HG03045 (cell line): ENCODE measurements around the gene PTPRJ.
A peak's percentile ranks its signal among the peaks of the same experiment; 100 is the strongest.
"Not testable (repeated sequence)": the region's sequence is repeated elsewhere in the genome, so short reads cannot be mapped to it uniquely, and the experiment has no call there.

ENCODE experiments used
- ATAC-seq: cut with Tn5 transposase; IDR thresholded peaks from one replicate; pipeline ENCODE4 v1.9.1; 2021; ENCODE audit warnings: mild to moderate bottlenecking, moderate library complexity; ENCODE audit not compliant: unreplicated experiment

The PTPRJ gene

GRCh38 chr11:48107188-48107704, 126.9 kb downstream of the PTPRJ start:
- peak; percentile 89 for ATAC-seq

GRCh38 chr11:48108231-48109045, 128.1 kb downstream of the PTPRJ start:
- no peak for ATAC-seq

GRCh38 chr11:48109046-48109666, 128.8 kb downstream of the PTPRJ start:
- no peak for ATAC-seq

GRCh38 chr11:48110509-48110766, 130.1 kb downstream of the PTPRJ start:
- no peak for ATAC-seq

- no peak for ATAC-seq
These were observed 131.5 kb downstream of the PTPRJ start for GRCh38 chr11:48111891-48112290.

- ATAC-seq, result no peak
These were observed 134.4 kb downstream of the PTPRJ start for GRCh38 chr11:48114740-48115139.

- no peak for ATAC-seq
These were observed 136.3 kb downstream of the PTPRJ start for GRCh38 chr11:48116437-48117228.

- no peak for ATAC-seq
These were observed 141.9 kb downstream of the PTPRJ start for GRCh38 chr11:48122246-48122645.

- no peak for ATAC-seq
These were observed 142.3 kb downstream of the PTPRJ start for GRCh38 chr11:48122656-48123055.

DNA sequence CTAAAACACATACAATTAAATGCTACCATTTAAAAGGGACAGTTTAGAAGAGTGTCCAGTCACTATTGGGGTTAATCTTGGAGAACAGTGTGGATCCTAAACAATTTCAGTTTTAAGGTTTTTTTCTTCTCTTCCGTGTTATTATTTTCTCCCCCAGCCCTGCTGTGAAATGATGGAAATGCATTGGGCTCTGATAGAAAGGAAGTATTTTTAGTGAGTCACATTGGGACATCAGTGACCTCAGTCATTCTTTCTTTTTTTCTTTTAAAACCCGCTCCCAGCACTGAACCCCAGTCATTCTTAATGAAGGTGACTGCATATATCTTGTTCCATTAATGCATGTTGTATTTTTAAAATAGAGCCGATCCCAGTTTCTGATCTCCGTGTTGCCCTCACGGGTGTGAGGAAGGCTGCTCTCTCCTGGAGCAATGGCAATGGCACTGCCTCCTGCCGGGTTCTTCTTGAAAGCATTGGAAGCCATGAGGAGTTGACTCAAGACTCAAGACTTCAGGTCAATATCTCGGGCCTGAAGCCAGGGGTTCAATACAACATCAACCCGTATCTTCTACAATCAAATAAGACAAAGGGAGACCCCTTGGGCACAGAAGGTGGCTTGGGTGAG, 143.0 kb downstream of the PTPRJ start:
- ATAC-seq, result no peak

- ATAC-seq, result no peak
These were observed 143.8 kb downstream of the PTPRJ start for GRCh38 chr11:48123934-48124755.

DNA sequence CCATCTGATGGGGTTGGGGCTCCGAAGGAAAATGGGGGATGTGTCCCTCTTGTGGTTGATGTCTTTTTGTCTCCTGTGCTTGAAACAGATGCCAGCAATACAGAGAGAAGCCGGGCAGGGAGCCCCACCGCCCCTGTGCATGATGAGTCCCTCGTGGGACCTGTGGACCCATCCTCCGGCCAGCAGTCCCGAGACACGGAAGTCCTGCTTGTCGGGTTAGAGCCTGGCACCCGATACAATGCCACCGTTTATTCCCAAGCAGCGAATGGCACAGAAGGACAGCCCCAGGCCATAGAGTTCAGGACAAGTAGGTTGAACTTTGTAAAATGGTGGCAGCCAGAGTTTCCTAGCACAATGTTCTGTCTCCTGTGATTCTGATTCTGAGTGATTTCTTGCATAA, 144.5 kb downstream of the PTPRJ start:
- no peak for ATAC-seq

DNA sequence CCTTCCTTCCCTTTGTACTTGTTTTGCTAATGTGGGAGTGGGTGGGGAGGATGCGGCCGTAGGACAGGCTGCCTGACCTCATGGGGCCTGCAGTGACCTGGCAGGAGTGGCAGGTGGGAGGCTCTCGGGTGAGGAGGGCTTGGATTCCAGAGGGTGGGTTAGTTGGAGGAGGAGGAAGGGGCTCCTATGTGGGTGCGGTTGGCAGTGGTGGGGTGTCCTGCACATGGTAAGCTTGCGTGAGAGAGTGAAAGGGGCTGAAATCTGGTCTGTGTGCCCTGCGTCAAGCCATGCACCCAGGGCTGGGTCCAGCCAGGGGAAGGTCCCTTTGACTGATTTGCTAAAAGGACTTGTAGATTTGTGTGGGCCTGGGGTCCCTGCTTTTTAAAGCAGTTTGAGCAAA, 145.5 kb downstream of the PTPRJ start:
- ATAC-seq, result no peak

- ATAC-seq, result no peak
These were observed 147.3 kb downstream of the PTPRJ start for GRCh38 chr11:48127521-48128183.

DNA sequence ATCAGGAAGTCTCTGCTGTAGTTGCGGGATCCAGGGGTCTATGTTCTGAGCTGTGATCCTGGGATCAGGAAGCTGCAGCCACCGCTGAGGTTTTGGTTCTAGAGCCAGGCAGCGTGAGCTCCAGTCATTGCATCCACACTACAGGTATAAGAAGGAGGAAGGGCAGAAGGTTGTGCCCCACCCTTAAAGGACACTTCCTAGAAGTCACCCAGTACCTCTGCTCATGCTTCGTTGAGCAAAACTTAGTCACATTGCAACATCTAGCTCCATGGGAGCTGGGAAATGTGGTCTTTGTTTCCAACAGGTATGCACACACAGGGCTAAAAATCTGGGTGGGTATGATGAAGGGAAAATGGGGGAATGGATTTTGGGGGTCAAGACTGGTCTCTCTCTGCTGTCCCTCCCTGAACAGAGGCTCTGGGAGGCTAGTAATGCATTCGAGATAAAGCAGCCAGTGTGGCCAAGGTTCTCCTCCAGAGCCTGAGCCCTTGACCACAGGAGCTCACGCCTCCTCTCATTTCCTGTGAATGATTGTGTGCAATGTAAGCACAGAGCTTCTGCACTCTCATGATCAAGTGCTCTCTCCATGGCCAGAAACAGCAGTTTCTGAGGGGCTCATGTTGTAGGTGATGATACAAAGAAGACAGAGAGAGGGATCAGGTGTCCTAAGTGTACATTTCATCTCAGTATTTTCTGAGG, 149.5 kb downstream of the PTPRJ start:
- no peak for ATAC-seq

- ATAC-seq, result no peak
These were observed 154.0 kb downstream of the PTPRJ start for GRCh38 chr11:48134221-48134922.

- no peak for ATAC-seq
These were observed 157.9 kb downstream of the PTPRJ start for GRCh38 chr11:48138222-48138621.

GRCh38 chr11:48139896-48140295, 159.5 kb downstream of the PTPRJ start:
- not testable (repeated sequence) for ATAC-seq
